ENCODE results near the gene MRAP2. TPM values are rescaled to one million over a fixed set of nuclear protein-coding genes. Genes with fewer than 3 reads are reported as not detected.

Gene MRAP2
- 0.16 and 0.57 TPM in 2 replicates for total RNA-seq

DNA sequence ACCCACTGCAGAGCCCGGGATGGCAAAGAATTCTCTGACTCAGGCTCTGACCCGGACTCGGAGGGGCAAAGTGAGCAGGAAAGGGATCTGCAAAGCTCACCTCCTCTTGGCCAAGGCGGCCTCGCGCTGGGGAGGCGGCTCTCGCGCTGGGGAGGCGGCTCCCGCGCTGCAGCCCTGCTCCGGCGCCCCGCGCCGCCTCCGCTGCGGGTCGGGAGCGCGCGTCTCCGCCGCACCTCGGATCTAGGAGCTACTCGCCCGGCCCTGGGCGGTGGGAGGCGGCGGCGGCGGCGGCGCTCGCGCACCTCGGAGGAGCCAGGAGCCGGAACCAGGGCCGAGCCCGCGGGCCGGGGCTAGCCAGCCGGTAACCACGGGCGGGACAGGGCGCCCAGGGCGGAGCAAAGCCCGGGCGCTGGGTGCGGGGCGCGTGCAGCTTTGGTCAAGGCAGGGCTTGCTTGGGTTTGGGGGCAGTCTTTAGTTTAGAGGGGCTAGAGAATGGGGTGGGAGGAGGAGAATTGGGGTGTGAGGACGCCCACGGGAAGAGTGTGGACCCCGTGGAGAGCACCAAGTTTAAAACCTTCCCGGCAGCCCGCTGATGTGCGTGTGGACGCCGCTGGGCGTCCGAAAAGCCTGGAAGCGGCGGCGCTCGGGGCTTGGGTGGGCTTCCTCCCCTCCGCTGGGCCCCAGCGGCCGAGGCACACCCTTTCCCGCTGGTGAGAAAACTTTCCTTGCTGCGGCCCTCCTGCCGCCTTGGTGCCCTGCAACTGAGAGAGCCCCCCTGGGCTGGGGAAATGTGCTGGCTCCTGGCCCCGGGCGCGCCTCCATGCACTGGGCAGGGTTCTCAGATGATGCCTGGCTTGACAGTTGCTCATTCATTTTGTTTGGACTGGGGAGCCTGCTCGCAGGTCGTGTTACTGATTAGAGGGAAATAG lies at the start of gene MRAP2:
MRAP2 (plus strand) TSS at position 250 of the 929 bp plus-strand sequence. CDS start 21,547 bp downstream, outside the sequence.

Other genes starting within 250 kb of the MRAP2 start
- gene RIPPLY2, start 180.4 kb upstream of the MRAP2 start, total RNA-seq = 0.19 TPM in 1 of 2 replicates, not detected in the other
- gene CYB5R4, start 174.1 kb upstream of the MRAP2 start, total RNA-seq = 1.6 and 4.9 TPM in 2 replicates
- 3.9 and 8.0 TPM in 2 replicates for gene CEP162, start 193.9 kb downstream of the MRAP2 start, total RNA-seq

Measured in bladder microvascular endothelial cell (primary cell).